ENCODE data around the gene NFYB. TPM values are rescaled to one million over a fixed set of nuclear protein-coding genes. Genes with fewer than 3 reads are reported as not detected.
A peak's percentile ranks its signal among the peaks of the same experiment; 100 is the strongest.

The NFYB gene
- total RNA-seq, 1 donor from 2014 or later = 39.1 TPM

DNA sequence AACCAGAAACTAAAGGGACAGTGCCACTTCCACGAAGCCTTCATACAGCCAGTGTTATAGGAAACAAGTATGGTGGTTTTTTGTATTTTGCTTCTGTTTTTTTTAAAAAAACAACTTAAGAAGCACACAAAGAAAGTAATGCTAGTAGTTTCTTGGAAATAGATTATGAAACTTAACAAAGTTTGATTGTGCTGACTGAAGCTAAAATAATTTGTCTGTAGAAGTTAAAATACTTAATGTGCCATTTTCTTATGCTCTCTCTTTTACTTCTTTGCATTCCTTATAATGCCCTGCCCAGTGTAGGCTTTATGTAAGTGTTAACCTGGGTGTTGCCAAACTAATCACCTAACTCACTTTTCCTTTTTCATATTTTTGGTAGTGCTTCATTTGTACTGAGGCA lies 57.2 kb downstream of the NFYB start:
- ATAC-seq (ENCODE audit: poor library complexity) (no peak), DNase-seq (no peak)
- intact Hi-C loops (cut with DNase I) = no loop called here

GRCh38 chr12:104079024-104079423 lies 59.0 kb downstream of the NFYB start:
- intact Hi-C loops (cut with DNase I) = no loop called here
- DNase-seq = no peak
- ATAC-seq (ENCODE audit: poor library complexity) = peak; percentile 89

DNA sequence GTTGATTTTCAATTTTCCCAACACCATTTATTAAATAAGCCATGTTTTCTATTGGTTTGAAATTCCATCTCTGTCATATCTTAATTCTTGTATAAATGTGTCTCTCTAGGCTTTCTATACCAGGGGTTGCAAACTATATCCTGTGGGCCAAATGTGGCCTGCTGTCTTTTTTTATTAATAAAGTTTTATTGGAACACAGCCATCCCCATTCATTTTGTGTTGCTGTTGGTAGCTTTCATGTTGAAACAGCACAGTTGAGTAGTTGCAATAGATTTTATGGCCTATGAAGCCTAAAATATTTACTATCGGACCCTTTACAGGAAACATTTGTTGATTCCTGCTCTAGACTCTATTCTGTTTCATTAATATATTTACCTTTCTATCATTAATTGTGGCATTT lies 64.3 kb downstream of the NFYB start:
- DNase-seq (no peak), ATAC-seq (ENCODE audit: poor library complexity) (no peak)
- intact Hi-C loops (cut with DNase I) = no loop called here

DNA sequence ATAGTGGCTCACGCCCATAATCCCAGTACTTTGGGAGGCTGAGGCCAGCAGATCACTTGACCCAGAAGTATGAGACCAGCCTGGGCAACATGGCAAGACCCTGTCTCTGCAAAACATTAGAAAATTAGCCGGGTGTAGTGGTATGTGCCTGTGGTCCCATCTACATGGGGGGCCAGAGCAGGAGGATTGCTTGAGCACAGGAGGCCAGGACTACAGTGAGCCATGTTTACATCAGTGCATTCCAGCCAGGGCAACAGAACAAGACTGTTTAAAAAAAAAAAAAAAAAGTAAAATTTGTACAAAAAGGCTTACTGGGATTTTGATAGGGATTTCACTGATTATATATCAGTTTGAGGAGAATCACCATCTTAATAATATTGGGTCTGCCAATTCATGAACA lies 65.9 kb downstream of the NFYB start:
- DNase-seq (no peak), ATAC-seq (ENCODE audit: poor library complexity) (no peak)
- intact Hi-C loops (cut with DNase I) = no loop called here

Other genes with a start within 250 kb of the NFYB start
- gene HSP90B1, start 207.8 kb downstream of the NFYB start, total RNA-seq = 353 TPM
- 10.2 TPM for gene TDG, start 172.3 kb downstream of the NFYB start, total RNA-seq
- 6.1 TPM for gene GLT8D2, start 88.0 kb downstream of the NFYB start, total RNA-seq
- gene HCFC2, start 73.7 kb downstream of the NFYB start, total RNA-seq = 8.8 TPM
- 98.9 TPM for gene TXNRD1, start 77.6 kb upstream of the NFYB start, total RNA-seq
- 1.2 TPM for gene EID3, start 165.5 kb upstream of the NFYB start, total RNA-seq